ENCODE results near the gene LPIN3.

LPIN3 gene

GRCh38 chr20:41367393-41367695 lies 26.7 kb downstream of the LPIN3 start:
- WGBS (ENCODE audit: insufficient coverage, insufficient read length) = no CpG with 5 or more reads among the region's 13 CpGs
- Histone ChIP-seq H3K4me3 (ENCODE audit: low read length) (no peak overlapping the region; the same call in 1 of the 2 replicates), H3K36me3 (ENCODE audit: control insufficient read depth, insufficient read depth, low read length) (no peaks in the 10 kb centered on the region), H3K27ac (ENCODE audit: low read length) (no peak overlapping the region), H3K27me3 (ENCODE audit: control insufficient read depth, insufficient read depth, low read length) (peaks cover 27% of the 10 kb centered on the region), H3K9me3 (ENCODE audit: control insufficient read depth, insufficient read depth, low read length) (peaks cover 3% of the 10 kb centered on the region), H3K4me1 (ENCODE audit: control insufficient read depth, insufficient read depth, low read length) (no peaks in the 10 kb centered on the region; the same call in 1 of the 2 replicates)
- no peak for DNase-seq (ENCODE audit: low read depth, low spot score)

GRCh38 chr20:41367956-41368355 lies 27.3 kb downstream of the LPIN3 start:
- H3K27ac ChIP-seq (ENCODE audit: low read length) = no peak overlapping the region
- no peak overlapping the region for H3K4me3 ChIP-seq (ENCODE audit: low read length)
- no peaks in the 10 kb centered on the region for H3K36me3 ChIP-seq (ENCODE audit: control insufficient read depth, insufficient read depth, low read length)
- no peak for DNase-seq (ENCODE audit: low read depth, low spot score)
- WGBS (ENCODE audit: insufficient coverage, insufficient read length) = no CpG with 5 or more reads among the region's 3 CpGs
- H3K27me3 ChIP-seq (ENCODE audit: control insufficient read depth, insufficient read depth, low read length) = peaks cover 27% of the 10 kb centered on the region
- no peaks in the 10 kb centered on the region; the same call in 1 of the 2 replicates for H3K4me1 ChIP-seq (ENCODE audit: control insufficient read depth, insufficient read depth, low read length)
- H3K9me3 ChIP-seq (ENCODE audit: control insufficient read depth, insufficient read depth, low read length) = peaks cover 3% of the 10 kb centered on the region

GRCh38 chr20:41369673-41370072 lies 29.1 kb downstream of the LPIN3 start:
- no peaks in the 10 kb centered on the region; the same call in 1 of the 2 replicates for H3K4me1 ChIP-seq (ENCODE audit: control insufficient read depth, insufficient read depth, low read length)
- no peaks in the 10 kb centered on the region for H3K36me3 ChIP-seq (ENCODE audit: control insufficient read depth, insufficient read depth, low read length)
- peaks cover 27% of the 10 kb centered on the region for H3K27me3 ChIP-seq (ENCODE audit: control insufficient read depth, insufficient read depth, low read length)
- no peak overlapping the region for H3K27ac ChIP-seq (ENCODE audit: low read length)
- WGBS (ENCODE audit: insufficient coverage, insufficient read length) = no CpG with 5 or more reads among the region's 2 CpGs
- H3K9me3 ChIP-seq (ENCODE audit: control insufficient read depth, insufficient read depth, low read length) = peaks cover 3% of the 10 kb centered on the region
- no peak for DNase-seq (ENCODE audit: low read depth, low spot score)
- no peak overlapping the region for H3K4me3 ChIP-seq (ENCODE audit: low read length)

GRCh38 chr20:41370176-41370575 lies 29.6 kb downstream of the LPIN3 start:
- Histone ChIP-seq H3K4me3 (ENCODE audit: low read length) (no peak overlapping the region), H3K36me3 (ENCODE audit: control insufficient read depth, insufficient read depth, low read length) (no peaks in the 10 kb centered on the region), H3K27me3 (ENCODE audit: control insufficient read depth, insufficient read depth, low read length) (peaks cover 24% of the 10 kb centered on the region), H3K9me3 (ENCODE audit: control insufficient read depth, insufficient read depth, low read length) (peaks cover 3% of the 10 kb centered on the region), H3K27ac (ENCODE audit: low read length) (no peak overlapping the region), H3K4me1 (ENCODE audit: control insufficient read depth, insufficient read depth, low read length) (no peaks in the 10 kb centered on the region; the same call in 1 of the 2 replicates)
- no peak for DNase-seq (ENCODE audit: low read depth, low spot score)
- no CpG with 5 or more reads among the region's 5 CpGs for WGBS (ENCODE audit: insufficient coverage, insufficient read length)

GRCh38 chr20:41371371-41371770 lies 30.8 kb downstream of the LPIN3 start:
- Histone ChIP-seq H3K4me1 (ENCODE audit: control insufficient read depth, insufficient read depth, low read length) (no peaks in the 10 kb centered on the region; the same call in none of the 2 replicates), H3K27me3 (ENCODE audit: control insufficient read depth, insufficient read depth, low read length) (peaks cover 17% of the 10 kb centered on the region), H3K27ac (ENCODE audit: low read length) (no peak overlapping the region), H3K9me3 (ENCODE audit: control insufficient read depth, insufficient read depth, low read length) (peaks cover 3% of the 10 kb centered on the region), H3K4me3 (ENCODE audit: low read length) (no peak overlapping the region), H3K36me3 (ENCODE audit: control insufficient read depth, insufficient read depth, low read length) (no peaks in the 10 kb centered on the region)
- no CpG with 5 or more reads among the region's 4 CpGs for WGBS (ENCODE audit: insufficient coverage, insufficient read length)
- DNase-seq (ENCODE audit: low read depth, low spot score) = no peak

- Histone ChIP-seq H3K4me1 (ENCODE audit: control insufficient read depth, insufficient read depth, low read length) (no peaks in the 10 kb centered on the region; the same call in 1 of the 2 replicates), H3K9me3 (ENCODE audit: control insufficient read depth, insufficient read depth, low read length) (peaks cover 3% of the 10 kb centered on the region), H3K36me3 (ENCODE audit: control insufficient read depth, insufficient read depth, low read length) (no peaks in the 10 kb centered on the region), H3K4me3 (ENCODE audit: low read length) (no peak overlapping the region), H3K27me3 (ENCODE audit: control insufficient read depth, insufficient read depth, low read length) (peaks cover 2% of the 10 kb centered on the region; the same call in 1 of the 2 replicates), H3K27ac (ENCODE audit: low read length) (no peak overlapping the region)
- WGBS (ENCODE audit: insufficient coverage, insufficient read length) = no CpG with 5 or more reads among the region's 11 CpGs
- no peak for DNase-seq (ENCODE audit: low read depth, low spot score)
These were observed 32.7 kb downstream of the LPIN3 start for GRCh38 chr20:41373251-41373783.

GRCh38 chr20:41373931-41374920 lies 33.6 kb downstream of the LPIN3 start:
- Histone ChIP-seq H3K36me3 (ENCODE audit: control insufficient read depth, insufficient read depth, low read length) (no peaks in the 10 kb centered on the region), H3K4me1 (ENCODE audit: control insufficient read depth, insufficient read depth, low read length) (no peaks in the 10 kb centered on the region; the same call in 1 of the 2 replicates), H3K9me3 (ENCODE audit: control insufficient read depth, insufficient read depth, low read length) (peaks cover 3% of the 10 kb centered on the region), H3K27me3 (ENCODE audit: control insufficient read depth, insufficient read depth, low read length) (peaks cover 2% of the 10 kb centered on the region; the same call in 1 of the 2 replicates), H3K4me3 (ENCODE audit: low read length) (no peak overlapping the region), H3K27ac (ENCODE audit: low read length) (no peak overlapping the region)
- no CpG with 5 or more reads among the region's 9 CpGs for WGBS (ENCODE audit: insufficient coverage, insufficient read length)
- no peak for DNase-seq (ENCODE audit: low read depth, low spot score)

GRCh38 chr20:41375846-41376245 lies 35.2 kb downstream of the LPIN3 start:
- H3K27me3 ChIP-seq (ENCODE audit: control insufficient read depth, insufficient read depth, low read length) = no peaks in the 10 kb centered on the region
- H3K4me1 ChIP-seq (ENCODE audit: control insufficient read depth, insufficient read depth, low read length) = no peaks in the 10 kb centered on the region; the same call in 1 of the 2 replicates
- no peak overlapping the region for H3K27ac ChIP-seq (ENCODE audit: low read length)
- no peak overlapping the region for H3K4me3 ChIP-seq (ENCODE audit: low read length)
- H3K36me3 ChIP-seq (ENCODE audit: control insufficient read depth, insufficient read depth, low read length) = no peaks in the 10 kb centered on the region
- H3K9me3 ChIP-seq (ENCODE audit: control insufficient read depth, insufficient read depth, low read length) = peaks cover 2% of the 10 kb centered on the region
- DNase-seq (ENCODE audit: low read depth, low spot score) = no peak
- WGBS (ENCODE audit: insufficient coverage, insufficient read length) = no CpG with 5 or more reads among the region's 9 CpGs

- DNase-seq (ENCODE audit: low read depth, low spot score) = no peak
- H3K9me3 ChIP-seq (ENCODE audit: control insufficient read depth, insufficient read depth, low read length) = peaks cover under 1% of the 10 kb centered on the region; the same call in 1 of the 2 replicates
- no peaks in the 10 kb centered on the region for H3K27me3 ChIP-seq (ENCODE audit: control insufficient read depth, insufficient read depth, low read length)
- H3K4me3 ChIP-seq (ENCODE audit: low read length) = no peak overlapping the region
- no CpG with 5 or more reads among the region's 5 CpGs for WGBS (ENCODE audit: insufficient coverage, insufficient read length)
- no peaks in the 10 kb centered on the region for H3K36me3 ChIP-seq (ENCODE audit: control insufficient read depth, insufficient read depth, low read length)
- H3K27ac ChIP-seq (ENCODE audit: low read length) = no peak overlapping the region
- H3K4me1 ChIP-seq (ENCODE audit: control insufficient read depth, insufficient read depth, low read length) = no peaks in the 10 kb centered on the region; the same call in 1 of the 2 replicates
These were observed 35.7 kb downstream of the LPIN3 start for GRCh38 chr20:41376349-41376748.

- DNase-seq (ENCODE audit: low read depth, low spot score) = no peak
- WGBS (ENCODE audit: insufficient coverage, insufficient read length) = no CpG with 5 or more reads among the region's 6 CpGs
- H3K4me1 ChIP-seq (ENCODE audit: control insufficient read depth, insufficient read depth, low read length) = no peaks in the 10 kb centered on the region; the same call in 1 of the 2 replicates
- H3K27me3 ChIP-seq (ENCODE audit: control insufficient read depth, insufficient read depth, low read length) = no peaks in the 10 kb centered on the region
- no peak overlapping the region for H3K4me3 ChIP-seq (ENCODE audit: low read length)
- H3K36me3 ChIP-seq (ENCODE audit: control insufficient read depth, insufficient read depth, low read length) = no peaks in the 10 kb centered on the region
- no peaks in the 10 kb centered on the region for H3K9me3 ChIP-seq (ENCODE audit: control insufficient read depth, insufficient read depth, low read length)
- H3K27ac ChIP-seq (ENCODE audit: low read length) = no peak overlapping the region
These were observed 36.7 kb downstream of the LPIN3 start for GRCh38 chr20:41377275-41377674.

All from iPS DF 6.9 (cell line).